Right atrium auricular region (tissue), 2 donors: ENCODE data around the gene LTBP2. TPM values are rescaled to one million over a fixed set of nuclear protein-coding genes. Genes with fewer than 3 reads are reported as not detected.
A peak's percentile ranks its signal among the peaks of the same experiment; 100 is the strongest.

Source experiments
- DNase-seq: peaks from one replicate; pipeline ENCODE4 v3.0.0-alpha.2; 2019; ENCODE audit warnings: low spot score
- H3K27ac ChIP-seq, 2 donors: fragments of 200-600 bp; sonication (generic); 1 replicate in 1 of 2; 2 replicates in 1 of 2; pipeline ENCODE4 v1.5.1; 2016 to 2019
- H3K27me3 ChIP-seq, 2 donors: fragments of 200-600 bp; sonication (generic); one replicate each; pipeline versions ENCODE4 v1.5.1 to v1.6.0; 2017 to 2019
- H3K36me3 ChIP-seq: fragments of 200-600 bp; sonication (generic); one replicate; pipeline ENCODE4 v1.5.1; 2016
- H3K4me1 ChIP-seq, 2 donors: fragments of 200-600 bp; sonication (generic); one replicate each; pipeline versions ENCODE4 v1.5.1 to v1.6.0; 2017 to 2019
- H3K4me3 ChIP-seq, 2 donors: fragments of 200-600 bp; sonication (generic); 1 replicate in 1 of 2; 2 replicates in 1 of 2; pipeline ENCODE4 v1.5.1; 2017 to 2019; ENCODE audit warnings: mild to moderate bottlenecking in 1 of 2, moderate library complexity in 1 of 2
- H3K9me3 ChIP-seq, 2 donors: fragments of 200-600 bp; sonication (generic); one replicate each; pipeline ENCODE4 v1.5.1; 2019
- CTCF ChIP-seq, 2 donors: fragments of 200-600 bp; sonication (generic); IDR thresholded peaks; one replicate each; pipeline ENCODE4 v1.5.1; 2019; ENCODE audit warnings: antibody characterized with exemption in 2 of 2
- total RNA-seq, 2 donors: library from RNA; depleted of rRNA; stranded (reverse); fragments of >200 nt; gene quantifications; one replicate each; pipeline ENCODE4 v1.1.0, GENCODE V29; 2016

LTBP2 gene
- total RNA-seq, 2 donors from 2014 or later: 32.1 to 102 TPM

- DNase-seq: no peak
- peaks cover 0 to 3% of the 10 kb centered on the region in 2 donors for H3K4me1 ChIP-seq
- H3K4me3 ChIP-seq: no peak overlapping the region
- no peaks in the 10 kb centered on the region for H3K9me3 ChIP-seq
- no peak overlapping the region for H3K27ac ChIP-seq
- TF ChIP-seq CTCF (IDR thresholded peaks at IDR 0.05): no peak
- H3K36me3 ChIP-seq: peaks cover 24% of the 10 kb centered on the region
- H3K27me3 ChIP-seq: no peaks in the 10 kb centered on the region
These were observed 106.9 kb downstream of the LTBP2 start for GRCh38 chr14:74504874-74505720.

- no peak overlapping the region for H3K27ac ChIP-seq
- no peaks in the 10 kb centered on the region for H3K9me3 ChIP-seq
- no peak overlapping the region for H3K4me3 ChIP-seq
- TF ChIP-seq CTCF (IDR thresholded peaks at IDR 0.05): no peak
- no peaks in the 10 kb centered on the region for H3K27me3 ChIP-seq
- peaks cover 21% of the 10 kb centered on the region for H3K36me3 ChIP-seq
- peaks cover 0 to 3% of the 10 kb centered on the region in 2 donors for H3K4me1 ChIP-seq
- no peak for DNase-seq
These were observed 107.6 kb downstream of the LTBP2 start for GRCh38 chr14:74504412-74504811.

- no peaks in the 10 kb centered on the region for H3K27me3 ChIP-seq
- DNase-seq: no peak
- H3K27ac ChIP-seq: no peak overlapping the region
- H3K9me3 ChIP-seq: no peaks in the 10 kb centered on the region
- no peak overlapping the region for H3K4me3 ChIP-seq
- H3K4me1 ChIP-seq: peaks cover 0 to 3% of the 10 kb centered on the region in 2 donors
- TF ChIP-seq CTCF (IDR thresholded peaks at IDR 0.05): no peak
- H3K36me3 ChIP-seq: peaks cover 16% of the 10 kb centered on the region
These were observed 108.1 kb downstream of the LTBP2 start for GRCh38 chr14:74503938-74504335.

- Histone ChIP-seq H3K36me3 (peaks cover 15% of the 10 kb centered on the region), H3K9me3 (no peaks in the 10 kb centered on the region), H3K4me3 (no peak overlapping the region), H3K4me1 (peaks cover 0 to 3% of the 10 kb centered on the region in 2 donors), H3K27me3 (no peaks in the 10 kb centered on the region), H3K27ac (no peak overlapping the region)
- no peak for TF ChIP-seq CTCF (IDR thresholded peaks at IDR 0.05)
- no peak for DNase-seq
These were observed 108.6 kb downstream of the LTBP2 start for GRCh38 chr14:74503291-74503937.

- H3K4me1 ChIP-seq: peaks cover 0 to 3% of the 10 kb centered on the region in 2 donors
- peak; percentile 47 for DNase-seq
- no peak overlapping the region for H3K27ac ChIP-seq
- H3K36me3 ChIP-seq: peaks cover 15% of the 10 kb centered on the region
- H3K4me3 ChIP-seq: no peak overlapping the region
- TF ChIP-seq CTCF (IDR thresholded peaks at IDR 0.05): peak in 1 of 2 donors; percentile 44
- H3K9me3 ChIP-seq: no peaks in the 10 kb centered on the region
- no peaks in the 10 kb centered on the region for H3K27me3 ChIP-seq
These were observed 109.6 kb downstream of the LTBP2 start for GRCh38 chr14:74502236-74503019.
